Activated naive CD4-positive, alpha-beta T cell treated with anti-CD3 and anti-CD28 coated beads, Interleukin-2, amount 10 ng/mL, durations not matched to agents 7 days and 5 days (primary cell): ENCODE data around the gene SLFN11.
"Not testable (repeated sequence)": the region's sequence is repeated elsewhere in the genome, so short reads cannot be mapped to it uniquely, and the experiment has no call there.

Experiments
- CTCF ChIA-PET: fragments of 350-600 bp; sonication (Branson Sonifier 250); formaldehyde crosslinking; loops from one replicate; lab custom pipeline; 2021; ENCODE audit warnings: antibody characterized with exemption; lab: Charles Lee
- DNase-seq: peaks from one replicate; pipeline ENCODE4 v3.0.0-alpha.2; 2020
- H3K27ac Mint-ChIP-seq: one replicate; pipeline ENCODE4 v1.8.0; 2021; ENCODE audit warnings: mild to moderate bottlenecking, moderate library complexity, mixed read lengths
- H3K27me3 Mint-ChIP-seq: one replicate; pipeline ENCODE4 v1.8.0; 2021; ENCODE audit warnings: mild to moderate bottlenecking, mixed read lengths
- H3K36me3 Mint-ChIP-seq: one replicate; pipeline ENCODE4 v1.8.0; 2021; ENCODE audit warnings: mixed read lengths
- H3K4me1 Mint-ChIP-seq: one replicate; pipeline ENCODE4 v1.8.0; 2021; ENCODE audit warnings: mixed read lengths
- H3K4me3 Mint-ChIP-seq: one replicate; pipeline ENCODE4 v1.8.0; 2021; ENCODE audit warnings: mild to moderate bottlenecking, moderate library complexity, mixed read lengths
- H3K9me3 Mint-ChIP-seq: one replicate; pipeline ENCODE4 v1.8.0; 2021; ENCODE audit warnings: mixed read lengths

SLFN11 gene, protein sequence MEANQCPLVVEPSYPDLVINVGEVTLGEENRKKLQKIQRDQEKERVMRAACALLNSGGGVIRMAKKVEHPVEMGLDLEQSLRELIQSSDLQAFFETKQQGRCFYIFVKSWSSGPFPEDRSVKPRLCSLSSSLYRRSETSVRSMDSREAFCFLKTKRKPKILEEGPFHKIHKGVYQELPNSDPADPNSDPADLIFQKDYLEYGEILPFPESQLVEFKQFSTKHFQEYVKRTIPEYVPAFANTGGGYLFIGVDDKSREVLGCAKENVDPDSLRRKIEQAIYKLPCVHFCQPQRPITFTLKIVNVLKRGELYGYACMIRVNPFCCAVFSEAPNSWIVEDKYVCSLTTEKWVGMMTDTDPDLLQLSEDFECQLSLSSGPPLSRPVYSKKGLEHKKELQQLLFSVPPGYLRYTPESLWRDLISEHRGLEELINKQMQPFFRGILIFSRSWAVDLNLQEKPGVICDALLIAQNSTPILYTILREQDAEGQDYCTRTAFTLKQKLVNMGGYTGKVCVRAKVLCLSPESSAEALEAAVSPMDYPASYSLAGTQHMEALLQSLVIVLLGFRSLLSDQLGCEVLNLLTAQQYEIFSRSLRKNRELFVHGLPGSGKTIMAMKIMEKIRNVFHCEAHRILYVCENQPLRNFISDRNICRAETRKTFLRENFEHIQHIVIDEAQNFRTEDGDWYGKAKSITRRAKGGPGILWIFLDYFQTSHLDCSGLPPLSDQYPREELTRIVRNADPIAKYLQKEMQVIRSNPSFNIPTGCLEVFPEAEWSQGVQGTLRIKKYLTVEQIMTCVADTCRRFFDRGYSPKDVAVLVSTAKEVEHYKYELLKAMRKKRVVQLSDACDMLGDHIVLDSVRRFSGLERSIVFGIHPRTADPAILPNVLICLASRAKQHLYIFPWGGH

DNA sequence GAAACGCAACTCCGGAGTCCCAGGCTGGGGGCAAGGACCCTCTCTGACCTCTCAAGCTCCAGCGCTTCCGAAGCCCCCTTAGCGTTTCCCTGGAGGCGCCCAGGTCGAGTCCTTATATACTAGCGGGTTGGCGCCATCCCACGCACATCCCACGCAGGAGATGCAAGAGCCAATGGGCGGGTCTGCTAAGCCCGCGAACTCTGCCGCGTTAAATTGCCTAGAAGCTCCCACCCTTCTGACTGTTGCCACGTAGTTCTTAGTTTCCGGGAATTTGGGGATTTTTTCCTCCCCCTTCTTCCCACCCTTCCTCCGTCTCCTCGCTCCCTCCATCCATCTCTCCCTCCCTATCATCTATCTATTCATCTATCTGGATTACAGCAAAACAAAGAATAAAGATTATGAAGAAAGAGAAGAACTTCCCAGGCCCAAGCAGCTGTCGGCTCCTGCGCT, at the start of gene SLFN11:
Gene SLFN11, minus strand, starts transcription at position 88 of the 450 bp plus-strand sequence. CDS start 9,814 bp downstream, outside the sequence.
- Mint-ChIP-seq H3K27me3 (no peaks in the 10 kb centered on the region), H3K36me3 (peaks cover 33% of the 10 kb centered on the region), H3K27ac (peak within 1 kb of the TSS; percentile 96), H3K4me1 (peaks cover 55% of the 10 kb centered on the region), H3K4me3 (peak within 1 kb of the TSS; percentile 95), H3K9me3 (peaks cover 24% of the 10 kb centered on the region)
- DNase-seq, result peak; percentile 87
- CTCF ChIA-PET, result interaction anchor here (1.3 to 2.1 kb wide), 3 partner anchors 74 to 166 kb away, joined by 3 to 9 read pairs (median 4); partner anchors contain the start of gene SLFN13

DNA sequence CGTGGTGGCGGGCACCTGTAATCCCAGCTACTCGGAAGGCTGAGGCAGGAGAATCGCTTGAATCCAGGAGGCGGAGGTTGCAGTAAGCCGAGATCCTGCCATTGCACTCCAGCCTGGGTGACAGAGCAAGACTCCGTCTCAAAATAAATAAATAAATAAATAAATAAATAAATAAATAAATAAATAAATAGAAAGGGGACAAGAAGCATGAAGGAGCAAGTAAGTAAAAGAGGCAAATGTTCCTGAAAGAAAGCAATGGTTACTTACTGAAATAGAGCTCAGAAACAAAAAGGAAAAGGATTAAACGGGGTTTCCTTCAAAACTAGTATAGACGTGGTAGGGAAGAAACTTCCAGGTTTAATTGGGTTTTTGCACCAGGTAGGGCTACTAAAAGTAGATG, 47.6 kb upstream of the SLFN11 start:
- H3K27me3 Mint-ChIP-seq, H3K4me1 Mint-ChIP-seq, H3K9me3 Mint-ChIP-seq, H3K27ac Mint-ChIP-seq, H3K4me3 Mint-ChIP-seq, DNase-seq, CTCF ChIA-PET: not testable (repeated sequence)
- peaks cover 50% of the 10 kb centered on the region for H3K36me3 Mint-ChIP-seq

DNA sequence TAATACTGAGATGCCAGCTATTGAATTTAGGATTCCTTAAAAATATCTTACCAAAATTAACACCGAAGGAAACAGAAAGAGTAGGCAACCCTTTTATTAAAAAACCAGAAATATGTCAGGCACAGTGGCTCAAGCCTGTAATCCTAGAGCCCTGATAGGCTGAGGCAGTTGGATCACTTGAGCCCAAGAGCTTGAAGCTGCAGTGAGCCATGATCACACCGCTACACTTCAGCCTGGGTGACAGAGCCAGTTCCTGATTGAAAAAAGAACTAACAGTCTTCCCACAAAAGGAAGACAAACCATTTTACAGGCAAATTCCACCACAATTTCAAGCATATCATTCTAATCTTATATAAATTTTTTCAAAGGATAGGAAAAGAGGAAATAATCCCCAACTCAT, 43.2 kb upstream of the SLFN11 start:
- Mint-ChIP-seq H3K36me3 (peaks cover 55% of the 10 kb centered on the region), H3K9me3 (peaks cover 13% of the 10 kb centered on the region), H3K27ac (no peak overlapping the region), H3K27me3 (no peaks in the 10 kb centered on the region), H3K4me3 (no peak overlapping the region), H3K4me1 (no peaks in the 10 kb centered on the region)
- CTCF ChIA-PET, result no interaction called here
- DNase-seq, result no peak

DNA sequence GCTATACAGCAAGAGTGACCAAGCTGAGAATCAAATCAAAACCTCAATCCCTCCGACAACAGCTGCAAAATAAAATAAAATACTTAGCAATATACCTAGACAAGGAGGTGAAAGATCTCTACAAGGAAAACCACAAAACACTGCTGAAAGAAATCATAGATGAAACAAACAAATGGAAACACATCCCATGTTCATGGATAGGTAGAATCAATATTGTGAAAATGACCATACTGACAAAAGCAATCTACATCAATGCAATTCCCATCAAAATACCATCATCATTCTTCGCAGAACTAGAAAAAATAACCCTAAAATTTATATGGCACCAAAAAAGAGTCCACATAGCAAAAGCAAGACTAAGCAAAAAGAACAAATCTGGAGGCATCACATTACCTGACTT, 41.3 kb upstream of the SLFN11 start:
- DNase-seq, H3K4me3 Mint-ChIP-seq, H3K4me1 Mint-ChIP-seq, H3K27me3 Mint-ChIP-seq, H3K27ac Mint-ChIP-seq, CTCF ChIA-PET: not testable (repeated sequence)
- H3K9me3 Mint-ChIP-seq, result peaks cover 13% of the 10 kb centered on the region
- peaks cover 64% of the 10 kb centered on the region for H3K36me3 Mint-ChIP-seq

DNA sequence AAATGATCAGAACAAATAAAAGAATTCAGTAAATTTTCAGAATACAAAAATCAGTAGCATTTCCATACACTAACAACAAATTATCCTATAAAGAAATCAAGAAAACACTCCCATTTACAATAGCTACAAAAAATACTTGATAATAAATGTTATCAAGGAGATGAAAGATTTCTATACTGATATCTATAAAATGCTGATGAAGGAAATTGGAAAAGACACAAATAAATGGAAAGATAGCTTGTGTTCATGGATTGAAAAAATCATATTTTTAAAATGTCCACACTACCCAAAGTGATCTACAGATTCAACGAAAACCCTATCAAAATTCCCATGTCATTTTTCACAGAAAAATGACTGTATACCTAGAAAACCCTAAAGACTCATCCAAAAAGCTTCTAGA, 40.8 kb upstream of the SLFN11 start:
- DNase-seq, result no peak
- no peak overlapping the region for H3K27ac Mint-ChIP-seq
- no peaks in the 10 kb centered on the region for H3K4me1 Mint-ChIP-seq
- H3K36me3 Mint-ChIP-seq, result peaks cover 63% of the 10 kb centered on the region
- peaks cover 13% of the 10 kb centered on the region for H3K9me3 Mint-ChIP-seq
- CTCF ChIA-PET, result no interaction called here
- no peaks in the 10 kb centered on the region for H3K27me3 Mint-ChIP-seq
- H3K4me3 Mint-ChIP-seq, result no peak overlapping the region

DNA sequence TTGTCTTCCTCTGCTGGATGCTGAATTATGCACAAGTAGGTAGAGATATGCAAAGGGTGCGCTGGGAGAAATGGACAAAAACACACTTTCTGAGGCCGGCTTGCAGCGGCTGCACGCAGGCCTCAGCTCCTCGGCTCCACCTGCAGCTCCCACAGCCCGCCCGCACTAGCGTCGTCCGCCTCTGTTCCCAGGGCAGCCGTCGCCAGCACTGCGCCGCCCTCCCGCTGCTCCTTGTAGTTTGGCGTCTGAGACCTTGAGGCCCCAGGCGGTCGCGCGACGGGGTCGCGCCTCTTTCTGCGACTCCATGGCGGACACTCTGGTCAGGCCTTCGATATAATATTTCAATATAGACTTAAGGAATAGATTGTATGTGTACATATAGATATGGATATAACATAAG, 34.1 kb upstream of the SLFN11 start:
- no peaks in the 10 kb centered on the region for H3K27me3 Mint-ChIP-seq
- peaks cover 9% of the 10 kb centered on the region for H3K4me1 Mint-ChIP-seq
- no peak overlapping the region for H3K27ac Mint-ChIP-seq
- CTCF ChIA-PET, result no interaction called here
- peaks cover 55% of the 10 kb centered on the region for H3K36me3 Mint-ChIP-seq
- H3K9me3 Mint-ChIP-seq, result no peaks in the 10 kb centered on the region
- H3K4me3 Mint-ChIP-seq, result no peak overlapping the region
- no peak for DNase-seq

DNA sequence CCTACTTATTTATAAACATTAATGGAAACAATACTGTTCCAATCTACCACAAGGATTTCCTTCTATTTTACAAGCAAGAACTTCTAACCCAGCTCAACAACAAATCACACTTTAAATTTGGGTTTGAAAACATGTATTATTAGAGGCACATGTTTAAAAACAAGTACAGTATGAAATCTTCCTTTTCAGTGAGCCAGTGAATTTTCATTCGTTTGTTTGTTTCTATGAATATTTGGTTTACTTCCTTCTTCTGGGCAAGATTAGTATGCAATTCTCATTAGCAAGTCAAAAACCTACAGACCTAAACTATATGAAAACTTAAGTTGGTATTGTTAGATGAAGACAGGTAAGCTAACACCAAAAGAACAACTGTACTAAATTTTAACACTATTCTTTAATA, 33.1 kb upstream of the SLFN11 start:
- Mint-ChIP-seq H3K4me3 (no peak overlapping the region), H3K4me1 (peaks cover 9% of the 10 kb centered on the region), H3K27me3 (no peaks in the 10 kb centered on the region), H3K36me3 (peaks cover 49% of the 10 kb centered on the region), H3K27ac (no peak overlapping the region), H3K9me3 (no peaks in the 10 kb centered on the region)
- DNase-seq, result no peak
- CTCF ChIA-PET, result no interaction called here

DNA sequence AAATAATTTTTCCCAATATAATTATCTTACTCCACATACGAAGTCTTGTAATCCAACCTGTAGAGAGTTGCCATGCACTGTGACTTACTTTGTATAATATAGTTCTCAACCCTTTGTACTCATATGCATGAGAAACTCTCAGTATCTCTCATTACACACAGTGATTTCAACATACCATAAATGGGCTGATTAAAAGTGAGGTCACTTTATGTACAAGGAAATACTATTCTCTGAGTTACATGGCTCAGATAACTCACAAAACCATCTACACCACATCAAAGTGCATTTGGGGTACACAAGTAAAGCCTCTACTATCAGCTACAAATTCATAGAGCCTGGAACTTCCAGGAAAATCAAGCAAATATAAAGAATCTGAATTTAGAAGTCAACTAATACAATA, 30.9 kb upstream of the SLFN11 start:
- Mint-ChIP-seq H3K4me1 (peaks cover 9% of the 10 kb centered on the region), H3K27ac (no peak overlapping the region), H3K36me3 (peaks cover 30% of the 10 kb centered on the region), H3K27me3 (no peaks in the 10 kb centered on the region), H3K4me3 (no peak overlapping the region), H3K9me3 (no peaks in the 10 kb centered on the region)
- CTCF ChIA-PET, result no interaction called here
- DNase-seq, result no peak

DNA sequence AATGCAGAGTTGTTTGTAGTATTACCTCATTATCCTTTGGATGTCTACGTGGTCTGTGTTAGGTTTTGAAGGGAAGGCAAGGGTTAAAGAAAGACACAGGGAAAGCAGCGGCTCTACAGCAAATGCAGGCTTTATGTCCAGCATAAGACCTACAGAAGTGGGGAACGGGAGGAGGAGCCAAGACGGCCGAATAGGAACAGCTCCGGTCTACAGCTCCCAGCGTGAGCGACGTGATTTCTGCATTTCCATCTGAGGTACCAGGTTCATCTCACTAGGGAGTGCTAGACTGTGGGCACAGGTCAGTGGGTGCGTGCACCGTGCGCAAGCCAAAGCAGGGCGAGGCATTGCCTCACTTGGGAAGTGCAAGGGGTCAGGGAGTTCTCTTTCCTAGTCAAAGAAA, 20.4 kb upstream of the SLFN11 start:
- DNase-seq, H3K9me3 Mint-ChIP-seq, H3K36me3 Mint-ChIP-seq, H3K4me3 Mint-ChIP-seq, H3K4me1 Mint-ChIP-seq, H3K27ac Mint-ChIP-seq, CTCF ChIA-PET: not testable (repeated sequence)
- H3K27me3 Mint-ChIP-seq, result peaks cover 17% of the 10 kb centered on the region

DNA sequence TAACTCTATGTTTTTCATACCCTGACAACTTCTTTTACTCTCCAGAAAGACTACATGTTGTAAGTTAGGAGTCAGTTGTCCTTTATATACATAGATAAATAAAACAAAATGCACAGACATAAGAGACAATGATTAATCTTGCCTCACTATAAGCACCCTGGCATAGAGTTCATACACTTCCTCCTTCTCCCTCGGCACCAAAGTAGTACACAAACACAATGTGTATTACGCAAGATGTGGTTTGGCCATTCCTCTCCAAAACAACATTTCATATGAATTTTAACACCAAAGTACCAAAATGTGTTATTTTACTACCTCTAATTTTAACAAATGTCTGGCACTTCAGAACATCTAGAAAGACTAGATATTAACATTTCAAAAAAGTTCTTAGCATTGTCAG, 17.2 kb upstream of the SLFN11 start:
- peaks cover 22% of the 10 kb centered on the region for H3K27me3 Mint-ChIP-seq
- CTCF ChIA-PET, result no interaction called here
- no peak overlapping the region for H3K4me3 Mint-ChIP-seq
- DNase-seq, result no peak
- H3K9me3 Mint-ChIP-seq, result peaks cover 10% of the 10 kb centered on the region
- no peak overlapping the region for H3K27ac Mint-ChIP-seq
- no peaks in the 10 kb centered on the region for H3K4me1 Mint-ChIP-seq
- H3K36me3 Mint-ChIP-seq, result peaks cover 1% of the 10 kb centered on the region

DNA sequence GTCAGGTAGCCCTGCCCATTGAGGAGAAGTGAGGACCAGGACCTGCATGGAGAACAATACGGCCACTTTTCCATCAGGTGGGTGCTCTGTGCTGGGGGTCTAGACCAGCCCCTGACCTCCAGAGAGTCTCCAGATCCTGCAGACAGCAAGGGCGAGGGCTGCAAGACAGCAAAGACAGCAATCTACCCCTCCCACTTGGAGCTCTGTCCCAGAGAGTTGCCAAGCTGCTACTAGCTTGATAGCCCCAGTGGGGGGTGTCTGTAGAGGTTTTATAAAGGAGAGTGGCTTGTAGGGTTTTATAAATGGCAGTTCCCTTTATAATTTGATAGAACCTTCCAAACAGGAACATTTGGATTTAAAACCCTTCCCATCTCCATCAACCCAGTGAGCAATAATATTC, 16.7 kb upstream of the SLFN11 start:
- H3K36me3 Mint-ChIP-seq, result no peaks in the 10 kb centered on the region
- H3K9me3 Mint-ChIP-seq, result peaks cover 9% of the 10 kb centered on the region
- peaks cover 22% of the 10 kb centered on the region for H3K27me3 Mint-ChIP-seq
- H3K27ac Mint-ChIP-seq, result no peak overlapping the region
- CTCF ChIA-PET, result no interaction called here
- no peaks in the 10 kb centered on the region for H3K4me1 Mint-ChIP-seq
- DNase-seq, result no peak
- no peak overlapping the region for H3K4me3 Mint-ChIP-seq

DNA sequence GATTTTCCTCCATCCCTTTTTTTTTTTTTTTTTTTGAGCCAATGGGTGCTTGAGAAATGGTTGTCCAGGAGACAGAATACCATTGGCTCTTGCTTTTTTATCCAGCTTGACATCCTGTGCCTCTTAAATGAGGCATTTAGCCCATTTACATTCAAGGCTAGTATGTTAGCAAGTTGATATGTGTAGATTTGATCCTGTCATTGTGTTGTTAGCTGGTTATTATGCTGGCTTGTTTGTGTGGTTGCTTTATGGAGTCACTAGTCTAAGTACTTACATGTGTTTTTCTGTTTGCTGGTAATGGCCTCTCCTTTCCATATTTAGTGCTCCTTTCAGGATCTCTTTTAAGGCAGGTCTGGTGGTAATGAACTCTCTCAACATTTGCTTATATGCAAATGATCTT, 14.1 kb upstream of the SLFN11 start:
- H3K27ac Mint-ChIP-seq, result no peak overlapping the region
- DNase-seq, result no peak
- H3K36me3 Mint-ChIP-seq, result peaks cover 3% of the 10 kb centered on the region
- H3K4me1 Mint-ChIP-seq, result peaks cover 2% of the 10 kb centered on the region
- H3K27me3 Mint-ChIP-seq, result peaks cover 22% of the 10 kb centered on the region
- CTCF ChIA-PET, result no interaction called here
- no peak overlapping the region for H3K4me3 Mint-ChIP-seq
- H3K9me3 Mint-ChIP-seq, result peaks cover 15% of the 10 kb centered on the region

DNA sequence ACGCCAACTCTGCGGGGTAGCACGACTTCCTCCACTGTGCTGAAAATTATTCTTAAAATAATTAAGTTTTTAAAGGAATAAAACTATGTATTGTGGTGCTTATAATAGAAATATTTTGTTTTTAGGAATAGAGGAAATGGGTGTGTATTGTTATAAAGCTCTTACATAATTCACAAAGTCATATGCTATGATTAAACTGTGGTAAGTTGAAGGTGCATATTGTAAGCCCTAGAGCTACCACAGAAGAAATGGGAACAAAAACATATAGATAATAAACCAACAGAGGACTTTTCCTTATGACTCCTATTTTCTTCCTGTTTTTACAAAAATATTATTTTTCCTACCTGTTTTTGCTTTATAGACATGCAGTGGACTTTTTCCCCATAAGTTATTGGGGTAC, 4.3 kb upstream of the SLFN11 start:
- no peak for DNase-seq
- Mint-ChIP-seq H3K36me3 (peaks cover 3% of the 10 kb centered on the region), H3K27ac (no peak overlapping the region), H3K4me1 (peaks cover 27% of the 10 kb centered on the region), H3K27me3 (peaks cover 3% of the 10 kb centered on the region), H3K4me3 (no peak overlapping the region), H3K9me3 (no peaks in the 10 kb centered on the region)
- CTCF ChIA-PET, result no interaction called here

DNA sequence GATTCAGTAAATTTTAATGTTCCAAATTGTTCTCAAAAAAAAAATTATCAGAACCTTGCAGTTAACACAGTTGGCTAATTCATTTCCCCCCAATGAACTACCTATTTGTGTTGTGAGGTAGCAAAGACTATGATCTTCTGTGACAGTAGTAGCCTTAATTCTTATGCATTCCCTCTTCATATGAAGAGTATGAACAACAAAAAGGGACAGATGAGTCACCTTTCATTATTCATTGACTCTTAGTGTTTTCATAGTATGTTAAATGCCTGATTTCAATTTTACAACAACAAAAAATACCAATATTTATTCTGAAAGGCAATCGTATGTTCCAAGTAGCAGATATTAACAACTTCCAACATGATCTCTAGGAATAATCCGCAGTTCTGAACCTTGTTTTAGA, 3.6 kb upstream of the SLFN11 start:
- Mint-ChIP-seq H3K4me1 (peaks cover 23% of the 10 kb centered on the region), H3K27ac (no peak overlapping the region), H3K4me3 (no peak overlapping the region), H3K36me3 (peaks cover 3% of the 10 kb centered on the region), H3K9me3 (no peaks in the 10 kb centered on the region), H3K27me3 (peaks cover 3% of the 10 kb centered on the region)
- CTCF ChIA-PET, result no interaction called here
- no peak for DNase-seq
